Transverse colon (tissue), 4 donors: ENCODE data around the gene CFAP107.

Experiments
- EP300 ChIP-seq: sonication (generic); formaldehyde crosslinking; IDR thresholded peaks from one replicate; pipeline ENCODE4 v1.6.1; 2017; ENCODE audit warnings: antibody characterized with exemption, low read depth
- POLR2A ChIP-seq: fragments of 450-650 bp; IDR thresholded peaks from one replicate; pipeline ENCODE4 v1.6.1; 2016; ENCODE audit warnings: antibody characterized with exemption, mild to moderate bottlenecking, moderate library complexity
- POLR2AphosphoS5 ChIP-seq, 3 donors: sonication (generic); formaldehyde crosslinking; IDR thresholded peaks; one replicate each; pipeline ENCODE4 v1.6.1; 2016; ENCODE audit warnings: antibody characterized with exemption in 3 of 3
- TF ChIP-seq, protein P1 (sequence below), 5 experiments: fragments of 200-600 bp in 3 of 5; fragments of 450-650 bp in 2 of 5; sonication (generic) in 3 of 5; IDR thresholded peaks; 1 replicate in 2 of 5; 2 replicates in 3 of 5; pipeline ENCODE4 v1.5.1; 2016 to 2017; ENCODE audit warnings: antibody characterized with exemption in 5 of 5, inconsistent platforms in 3 of 5, mild to moderate bottlenecking in 2 of 5, moderate library complexity in 1 of 5

DNA sequence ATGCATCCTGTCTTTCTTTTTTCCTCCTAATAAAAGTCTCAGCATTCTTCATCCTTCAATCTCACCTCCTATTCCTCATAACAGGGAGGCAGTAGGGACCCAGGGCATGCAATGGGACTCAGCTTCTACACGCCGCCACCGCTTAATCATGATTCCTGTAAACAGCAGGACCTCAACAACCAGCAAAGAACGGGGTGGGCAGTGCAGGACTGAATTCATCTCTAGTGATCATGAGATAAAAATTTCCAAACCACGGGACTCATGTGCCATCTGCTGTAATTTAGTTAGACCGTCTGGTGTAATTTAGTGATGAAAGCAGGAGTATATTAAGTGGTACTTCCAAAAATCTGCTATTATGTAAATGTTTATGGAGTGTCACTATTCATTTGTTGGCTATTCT lies 32.9 kb downstream of the CFAP107 start:
- TF ChIP-seq EP300, result no peak
- TF ChIP-seq, protein P1, sequence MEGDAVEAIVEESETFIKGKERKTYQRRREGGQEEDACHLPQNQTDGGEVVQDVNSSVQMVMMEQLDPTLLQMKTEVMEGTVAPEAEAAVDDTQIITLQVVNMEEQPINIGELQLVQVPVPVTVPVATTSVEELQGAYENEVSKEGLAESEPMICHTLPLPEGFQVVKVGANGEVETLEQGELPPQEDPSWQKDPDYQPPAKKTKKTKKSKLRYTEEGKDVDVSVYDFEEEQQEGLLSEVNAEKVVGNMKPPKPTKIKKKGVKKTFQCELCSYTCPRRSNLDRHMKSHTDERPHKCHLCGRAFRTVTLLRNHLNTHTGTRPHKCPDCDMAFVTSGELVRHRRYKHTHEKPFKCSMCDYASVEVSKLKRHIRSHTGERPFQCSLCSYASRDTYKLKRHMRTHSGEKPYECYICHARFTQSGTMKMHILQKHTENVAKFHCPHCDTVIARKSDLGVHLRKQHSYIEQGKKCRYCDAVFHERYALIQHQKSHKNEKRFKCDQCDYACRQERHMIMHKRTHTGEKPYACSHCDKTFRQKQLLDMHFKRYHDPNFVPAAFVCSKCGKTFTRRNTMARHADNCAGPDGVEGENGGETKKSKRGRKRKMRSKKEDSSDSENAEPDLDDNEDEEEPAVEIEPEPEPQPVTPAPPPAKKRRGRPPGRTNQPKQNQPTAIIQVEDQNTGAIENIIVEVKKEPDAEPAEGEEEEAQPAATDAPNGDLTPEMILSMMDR (IDR thresholded peaks at IDR 0.05), result no peak
- no peak for TF ChIP-seq POLR2A
- no peak for TF ChIP-seq POLR2AphosphoS5 (IDR thresholded peaks at IDR 0.05)
